Mucosa of rectum (tissue), 2 donors: ENCODE data around the gene ULBP2.
"Not testable (repeated sequence)": the region's sequence is repeated elsewhere in the genome, so short reads cannot be mapped to it uniquely, and the experiment has no call there.

Experiments
- H3K27ac ChIP-seq, 2 donors: one replicate each; pipeline ENCODE4 v1.7.0; 2013; ENCODE audit warnings: inconsistent platforms in 2 of 2, low read depth in 2 of 2, low read length in 2 of 2
- H3K27me3 ChIP-seq, 2 donors: one replicate each; pipeline ENCODE4 v1.7.0; 2013; ENCODE audit warnings: low read length in 2 of 2; ENCODE audit not compliant: control insufficient read depth in 2 of 2, insufficient read depth in 2 of 2
- H3K36me3 ChIP-seq, 2 donors: one replicate each; pipeline ENCODE4 v1.7.0; 2013; ENCODE audit warnings: low read length in 2 of 2; ENCODE audit not compliant: control insufficient read depth in 2 of 2, insufficient read depth in 2 of 2
- H3K4me1 ChIP-seq, 2 donors: one replicate each; pipeline ENCODE4 v1.7.0; 2013; ENCODE audit warnings: low read length in 2 of 2, mild to moderate bottlenecking in 1 of 2; ENCODE audit not compliant: control insufficient read depth in 2 of 2, insufficient read depth in 2 of 2
- H3K4me3 ChIP-seq, 2 donors: one replicate each; pipeline ENCODE4 v1.7.0; 2013; ENCODE audit warnings: low read length in 2 of 2
- H3K9ac ChIP-seq, 2 donors: one replicate each; pipeline ENCODE4 v1.7.0; 2013; ENCODE audit warnings: low read length in 2 of 2, low read depth in 1 of 2, mild to moderate bottlenecking in 1 of 2
- H3K9me3 ChIP-seq, 2 donors: one replicate each; pipeline ENCODE4 v1.7.0; 2013; ENCODE audit warnings: low read length in 2 of 2; ENCODE audit not compliant: control insufficient read depth in 2 of 2
- donor health status: healthy.
- donor health status: Normal muscosa, but diverticular disease.

Gene ULBP2

GRCh38 chr6:149948011-149948410 lies 6.2 kb downstream of the ULBP2 start:
- H3K27ac ChIP-seq = no peak overlapping the region
- H3K27me3 ChIP-seq = peaks cover 24 to 36% of the 10 kb centered on the region in 2 donors
- H3K4me3 ChIP-seq = no peak overlapping the region
- H3K9me3 ChIP-seq = no peaks in the 10 kb centered on the region
- H3K4me1 ChIP-seq = no peaks in the 10 kb centered on the region
- H3K36me3 ChIP-seq = no peaks in the 10 kb centered on the region
- H3K9ac ChIP-seq = no peak overlapping the region

- Histone ChIP-seq H3K9me3 (no peaks in the 10 kb centered on the region), H3K36me3 (no peaks in the 10 kb centered on the region), H3K27me3 (peaks cover 28 to 38% of the 10 kb centered on the region in 2 donors), H3K4me3 (no peak overlapping the region), H3K4me1 (no peaks in the 10 kb centered on the region), H3K27ac (no peak overlapping the region), H3K9ac (no peak overlapping the region)
Observed at GRCh38 chr6:149948616-149949015, 6.8 kb downstream of the ULBP2 start.

GRCh38 chr6:149950423-149950822 lies 8.6 kb downstream of the ULBP2 start:
- H3K9ac ChIP-seq = no peak overlapping the region
- peaks cover 35 to 42% of the 10 kb centered on the region in 2 donors for H3K27me3 ChIP-seq
- no peaks in the 10 kb centered on the region for H3K36me3 ChIP-seq
- no peak overlapping the region for H3K4me3 ChIP-seq
- H3K4me1 ChIP-seq = no peaks in the 10 kb centered on the region
- no peak overlapping the region for H3K27ac ChIP-seq
- H3K9me3 ChIP-seq = no peaks in the 10 kb centered on the region

GRCh38 chr6:149951096-149951495 lies 9.3 kb downstream of the ULBP2 start:
- Histone ChIP-seq H3K27me3 (peaks cover 41 to 49% of the 10 kb centered on the region in 2 donors), H3K9ac (no peak overlapping the region), H3K36me3 (no peaks in the 10 kb centered on the region), H3K27ac (no peak overlapping the region), H3K4me3 (no peak overlapping the region), H3K9me3 (no peaks in the 10 kb centered on the region), H3K4me1 (no peaks in the 10 kb centered on the region)

GRCh38 chr6:149951626-149952025 lies 9.8 kb downstream of the ULBP2 start:
- Histone ChIP-seq H3K4me3 (no peak overlapping the region), H3K36me3 (no peaks in the 10 kb centered on the region), H3K27ac (no peak overlapping the region), H3K4me1 (no peaks in the 10 kb centered on the region), H3K9ac (no peak overlapping the region), H3K9me3 (no peaks in the 10 kb centered on the region), H3K27me3 (peaks cover 44 to 51% of the 10 kb centered on the region in 2 donors)

GRCh38 chr6:149953390-149953789 lies 11.6 kb downstream of the ULBP2 start:
- H3K4me3 ChIP-seq, H3K9me3 ChIP-seq, H3K9ac ChIP-seq, H3K4me1 ChIP-seq, H3K36me3 ChIP-seq, H3K27ac ChIP-seq: not testable (repeated sequence)
- H3K27me3 ChIP-seq = peaks cover 46 to 55% of the 10 kb centered on the region in 2 donors

GRCh38 chr6:149953934-149954327 lies 12.1 kb downstream of the ULBP2 start:
- not testable (repeated sequence) for H3K4me1 ChIP-seq, H3K36me3 ChIP-seq, H3K9me3 ChIP-seq, H3K9ac ChIP-seq, H3K27ac ChIP-seq, H3K4me3 ChIP-seq
- H3K27me3 ChIP-seq = peaks cover 47 to 54% of the 10 kb centered on the region in 2 donors

- not testable (repeated sequence) for H3K4me3 ChIP-seq, H3K9ac ChIP-seq, H3K9me3 ChIP-seq, H3K4me1 ChIP-seq, H3K27ac ChIP-seq, H3K36me3 ChIP-seq
- H3K27me3 ChIP-seq = peaks cover 52 to 58% of the 10 kb centered on the region in 2 donors
Observed at GRCh38 chr6:149954328-149954983, 12.6 kb downstream of the ULBP2 start.

GRCh38 chr6:149954984-149955653 lies 13.3 kb downstream of the ULBP2 start:
- peaks cover 53 to 56% of the 10 kb centered on the region in 2 donors for H3K27me3 ChIP-seq
- not testable (repeated sequence) for H3K4me3 ChIP-seq, H3K9me3 ChIP-seq

GRCh38 chr6:149955654-149956317 lies 14.0 kb downstream of the ULBP2 start:
- H3K9ac ChIP-seq, H3K36me3 ChIP-seq, H3K9me3 ChIP-seq, H3K4me3 ChIP-seq, H3K27ac ChIP-seq, H3K4me1 ChIP-seq: not testable (repeated sequence)
- H3K27me3 ChIP-seq = peaks cover 52 to 57% of the 10 kb centered on the region in 2 donors

More at GRCh38 chr6:149954984-149955653, 13.3 kb downstream of the ULBP2 start:
- not testable (repeated sequence) for H3K9ac ChIP-seq, H3K4me1 ChIP-seq, H3K27ac ChIP-seq, H3K36me3 ChIP-seq
